GM19043 (cell line): ENCODE results near the gene SMG7.
A peak's percentile ranks its signal among the peaks of the same experiment; 100 is the strongest.

Experiments used
- ATAC-seq: cut with Tn5 transposase; IDR thresholded peaks from one replicate; pipeline ENCODE4 v1.9.1; 2021; ENCODE audit warnings: low read depth; ENCODE audit not compliant: unreplicated experiment

Gene SMG7

DNA sequence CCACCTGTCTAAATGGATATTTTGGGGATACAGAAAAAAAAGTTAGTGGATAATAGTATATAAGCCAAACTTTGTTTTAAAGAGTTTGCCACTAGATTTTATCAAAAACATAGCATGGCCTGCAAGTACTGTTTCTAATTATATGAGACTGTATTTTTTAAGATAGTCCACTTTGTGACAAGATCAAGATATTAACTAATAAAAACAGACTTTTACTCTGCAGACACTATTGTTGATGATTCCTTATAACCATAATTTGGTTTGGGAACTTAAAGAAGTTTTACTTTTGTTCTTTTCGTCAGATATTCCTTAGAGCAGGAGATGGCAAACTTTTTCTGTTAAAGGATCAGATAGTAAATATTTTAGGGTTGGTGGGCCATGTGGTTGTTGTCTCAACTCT, 36.4 kb downstream of the SMG7 start:
- no peak for ATAC-seq

DNA sequence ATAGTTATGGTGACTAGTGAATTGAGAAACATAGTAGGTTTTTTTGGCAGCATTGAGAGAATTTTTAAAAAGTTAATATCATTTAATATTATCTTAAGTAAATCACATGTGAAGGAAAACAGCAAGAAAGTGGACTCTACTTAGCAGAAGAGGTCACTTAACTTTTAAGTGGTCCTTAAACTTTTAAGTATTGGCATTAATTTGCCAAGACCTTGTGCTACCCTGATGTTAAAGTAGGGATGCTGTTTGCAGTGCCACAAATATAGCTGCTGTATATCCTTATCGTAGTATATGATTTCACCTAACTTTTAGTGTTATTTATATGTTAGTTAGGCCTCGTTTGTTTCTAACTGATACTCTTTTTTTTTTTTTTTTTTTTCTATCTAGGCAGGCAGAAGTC, 40.2 kb downstream of the SMG7 start:
- no peak for ATAC-seq

DNA sequence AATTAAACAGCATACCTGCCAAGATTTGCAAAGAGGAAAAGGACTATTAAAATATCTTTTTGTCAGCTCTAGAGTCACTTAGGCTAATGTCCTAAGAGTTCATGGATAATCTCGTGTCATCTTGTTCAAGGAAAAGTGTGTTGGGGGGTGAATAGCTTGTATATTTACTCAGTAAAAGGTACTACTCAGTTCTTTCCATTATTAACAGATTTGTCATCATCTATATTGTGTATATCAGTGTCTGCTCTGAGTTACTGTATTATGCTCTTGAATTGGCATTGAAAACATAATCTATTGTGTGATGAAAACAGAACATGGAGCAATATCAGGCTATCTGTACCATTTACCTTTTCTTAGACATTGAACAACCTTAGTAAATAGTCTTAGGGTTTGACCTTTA, 41.9 kb downstream of the SMG7 start:
- ATAC-seq = no peak

DNA sequence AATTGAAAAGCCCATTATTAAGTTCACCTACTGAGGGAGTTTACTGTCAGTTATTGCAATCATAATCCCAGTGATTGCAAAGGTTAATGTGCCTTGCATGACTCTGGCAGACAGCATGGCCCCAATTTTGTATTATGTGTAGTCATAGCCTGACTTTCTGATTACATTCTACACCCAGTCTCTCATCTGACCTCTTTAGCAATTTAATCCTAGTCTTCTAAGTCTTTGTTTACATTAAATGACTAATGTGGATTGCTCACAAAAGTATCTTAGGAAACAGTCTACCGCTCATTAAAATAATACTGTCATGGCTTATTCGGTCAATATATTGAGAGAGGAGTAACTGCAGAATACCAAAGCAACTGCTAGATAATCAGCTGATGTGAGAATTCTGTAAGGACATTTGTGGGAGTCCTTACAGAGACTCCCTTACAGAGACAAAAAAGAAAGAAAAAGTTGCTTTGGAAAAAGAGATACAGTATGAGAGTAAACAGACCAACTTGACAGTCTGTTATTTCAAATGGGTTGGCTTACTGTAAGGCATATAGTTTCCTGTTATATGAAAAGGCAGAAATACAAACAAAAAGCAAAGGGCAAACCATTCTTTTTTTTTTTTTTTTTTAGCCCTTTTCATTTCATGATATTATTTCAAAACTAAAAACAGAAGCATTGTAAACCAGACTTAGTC, 42.8 kb downstream of the SMG7 start:
- ATAC-seq = no peak

DNA sequence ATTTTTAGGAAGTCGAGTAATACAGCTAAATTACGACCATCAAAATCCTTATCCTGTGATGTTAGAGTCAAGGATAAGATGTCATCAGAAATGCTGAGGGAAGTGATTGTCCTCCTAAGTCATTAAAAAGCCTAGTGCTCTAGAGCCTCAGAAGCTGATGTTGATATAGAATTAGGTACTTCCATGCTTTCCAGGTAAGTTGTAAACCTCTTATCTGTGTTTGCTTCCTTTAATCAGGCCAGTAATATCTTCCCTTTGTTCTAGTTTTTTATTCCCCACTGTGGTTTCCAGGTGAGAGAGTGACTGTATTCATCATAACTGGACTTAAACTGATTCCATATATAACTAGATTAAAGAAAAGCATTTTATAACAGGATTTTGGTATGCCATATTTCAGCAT, 44.4 kb downstream of the SMG7 start:
- no peak for ATAC-seq

DNA sequence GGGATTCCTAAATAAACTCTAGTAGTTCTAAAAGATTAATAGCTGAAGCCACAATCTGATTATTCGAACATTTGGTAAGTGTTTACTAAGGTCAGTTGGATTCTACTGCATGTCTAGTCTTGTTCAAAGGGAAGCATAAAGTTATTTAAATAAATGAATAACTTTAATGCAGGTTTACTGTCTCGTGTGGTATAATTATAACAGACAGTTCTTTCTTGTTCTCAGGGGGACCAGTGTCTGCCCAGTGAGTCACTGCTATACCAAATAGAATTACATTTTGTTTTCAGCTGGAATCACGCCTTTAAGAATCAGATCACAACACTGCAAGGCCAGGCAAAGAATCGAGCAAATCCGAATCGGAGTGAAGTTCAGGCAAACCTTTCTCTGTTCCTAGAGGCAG, 45.1 kb downstream of the SMG7 start:
- no peak for ATAC-seq

DNA sequence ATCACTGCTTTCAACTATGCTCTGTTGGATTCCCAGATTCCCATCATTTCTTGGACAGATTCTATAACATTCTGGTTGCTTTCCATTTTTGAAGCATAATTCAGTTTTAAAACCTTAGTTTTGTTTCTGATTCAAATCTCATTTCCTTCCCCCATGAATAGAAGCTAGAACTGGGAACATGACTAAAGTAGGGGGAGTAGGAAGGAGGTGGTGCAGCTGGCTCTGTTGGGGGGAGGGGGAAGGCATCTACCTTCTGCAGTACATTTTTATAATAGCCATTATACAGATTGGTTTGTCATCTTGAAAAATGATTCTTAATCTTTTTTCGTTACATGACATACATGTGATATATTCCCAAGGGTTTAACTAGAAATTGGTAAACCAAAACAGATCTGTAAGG, 48.1 kb downstream of the SMG7 start:
- ATAC-seq = no peak

DNA sequence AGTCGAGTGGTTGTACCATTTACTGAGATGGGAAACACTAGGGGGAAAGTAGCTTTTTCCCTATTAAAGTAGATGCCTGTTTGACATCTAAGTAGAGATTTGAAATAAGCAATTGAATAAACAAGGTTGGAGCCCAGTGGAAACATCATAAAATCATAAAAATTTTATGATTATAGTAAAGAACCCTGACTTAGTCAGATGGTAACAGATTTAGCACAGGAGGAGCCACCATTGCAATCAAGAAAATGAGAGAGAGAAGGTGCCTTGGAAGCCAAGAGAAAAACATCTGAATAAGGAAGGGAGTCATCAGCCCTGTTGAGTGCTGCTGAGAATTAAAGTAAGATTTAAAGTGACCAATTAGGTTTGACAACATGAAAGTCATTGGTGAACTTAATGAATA, 49.8 kb downstream of the SMG7 start:
- no peak for ATAC-seq

DNA sequence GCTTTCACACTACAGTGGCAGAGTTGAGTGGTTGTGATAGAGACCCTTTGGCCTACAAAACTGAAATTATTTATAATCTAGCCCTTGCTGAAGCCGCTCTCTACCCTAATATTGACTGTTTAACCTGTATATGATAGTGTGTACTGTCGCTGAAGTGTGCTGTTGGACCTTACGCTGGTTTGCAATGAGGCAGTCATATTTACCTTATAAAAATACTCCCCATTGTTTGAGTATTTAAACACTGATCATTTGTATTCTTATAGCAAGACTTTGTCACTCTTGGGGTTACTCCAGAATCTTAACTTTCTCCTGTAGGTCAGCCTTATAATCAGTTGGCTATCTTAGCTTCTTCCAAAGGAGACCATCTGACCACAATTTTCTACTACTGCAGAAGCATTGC, 56.3 kb downstream of the SMG7 start:
- ATAC-seq = no peak

DNA sequence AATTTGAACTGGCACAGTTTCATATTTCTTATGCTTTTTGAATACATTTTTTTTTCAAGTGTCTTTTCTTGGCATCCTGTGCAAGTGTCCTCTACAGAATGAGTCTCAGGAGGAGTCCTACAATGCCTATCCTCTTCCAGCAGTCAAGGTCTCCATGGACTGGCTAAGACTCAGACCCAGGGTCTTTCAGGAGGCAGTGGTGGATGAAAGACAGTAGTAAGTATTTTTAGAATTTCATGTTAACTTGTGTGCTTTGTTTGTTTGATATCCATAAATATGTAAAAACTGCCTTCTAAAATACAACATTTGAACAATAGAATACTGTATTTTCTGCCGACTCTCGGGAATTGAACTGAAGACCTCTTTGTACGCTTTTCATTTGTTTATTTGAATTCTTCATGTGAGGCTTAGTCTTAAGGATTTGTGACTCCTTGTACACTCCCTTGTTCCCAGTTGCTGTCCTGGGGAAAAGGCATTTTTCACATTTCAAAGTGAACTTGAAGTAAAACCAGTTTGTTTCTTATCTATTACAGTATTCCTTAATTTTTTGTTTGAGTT, 61.4 kb downstream of the SMG7 start:
- no peak for ATAC-seq

DNA sequence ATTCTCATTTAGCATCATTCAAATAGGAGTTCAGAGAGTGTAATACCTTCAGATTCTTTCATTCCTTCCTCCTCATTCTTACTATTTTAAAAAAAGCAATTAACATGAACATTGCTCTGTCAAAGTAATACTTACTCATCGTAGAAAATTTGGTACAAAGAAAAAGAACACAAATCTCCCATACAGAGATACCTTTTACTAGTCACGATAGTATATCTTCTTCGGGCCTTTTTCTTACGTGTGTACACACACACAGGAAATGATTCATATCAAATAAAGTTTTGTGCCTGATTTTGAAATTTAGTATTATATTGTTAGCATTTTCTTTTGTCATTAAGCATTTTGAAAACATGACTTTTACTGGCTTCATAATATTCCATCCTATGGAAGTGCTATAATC, 65.1 kb downstream of the SMG7 start:
- no peak for ATAC-seq

DNA sequence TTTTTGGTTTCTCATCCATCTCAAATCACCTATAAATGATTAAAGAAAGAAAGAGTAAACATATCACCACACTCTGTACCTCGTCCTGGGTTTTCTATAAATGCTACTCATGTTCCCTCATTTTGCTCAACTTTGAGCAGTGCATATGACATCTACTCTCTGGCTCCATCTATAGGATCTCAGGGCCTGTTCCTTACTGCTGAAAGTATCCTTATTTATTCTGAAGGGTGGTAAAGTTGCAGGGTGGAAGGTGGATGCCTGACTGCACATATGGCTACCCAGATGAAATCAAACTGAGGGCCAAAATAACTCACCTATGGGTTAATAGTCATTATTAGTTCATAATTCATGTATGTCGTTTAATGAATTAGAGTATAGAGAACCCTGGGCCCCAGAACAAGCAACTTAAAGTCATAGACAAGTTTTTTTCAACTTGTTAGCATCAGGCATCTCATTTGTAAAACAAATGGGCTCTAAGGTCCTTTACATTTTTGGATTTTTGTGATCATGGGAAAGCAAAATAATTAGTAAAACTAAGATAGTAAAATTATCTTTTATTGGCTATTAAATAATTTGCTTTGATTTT, 71.4 kb downstream of the SMG7 start:
- ATAC-seq = peak; percentile 72

DNA sequence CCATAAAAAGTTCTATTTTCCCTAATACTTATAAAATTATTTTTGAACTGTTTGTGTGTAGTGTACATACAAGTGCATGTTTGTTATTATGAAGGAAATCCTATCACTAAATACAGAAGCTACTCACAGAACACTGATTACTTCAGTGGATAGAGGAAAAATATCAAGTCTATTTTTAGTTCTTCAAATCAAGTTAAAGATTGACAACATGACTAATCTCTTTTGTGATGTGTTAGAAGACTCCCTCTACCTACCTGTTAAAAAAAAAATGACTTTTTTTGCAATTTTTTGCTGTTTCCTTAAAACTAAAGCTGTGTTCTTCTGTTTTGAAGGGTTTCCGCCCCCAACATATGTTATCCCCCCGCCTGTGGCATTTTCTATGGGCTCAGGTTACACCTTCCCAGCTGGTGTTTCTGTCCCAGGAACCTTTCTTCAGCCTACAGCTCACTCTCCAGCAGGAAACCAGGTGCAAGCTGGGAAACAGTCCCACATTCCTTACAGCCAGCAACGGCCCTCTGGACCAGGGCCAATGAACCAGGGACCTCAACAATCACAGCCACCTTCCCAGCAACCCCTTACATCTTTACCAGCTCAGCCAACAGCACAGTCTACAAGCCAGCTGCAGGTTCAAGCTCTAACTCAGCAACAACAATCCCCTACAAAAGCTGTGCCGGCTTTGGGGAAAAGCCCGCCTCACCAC, 72.4 kb downstream of the SMG7 start:
- no peak for ATAC-seq

DNA sequence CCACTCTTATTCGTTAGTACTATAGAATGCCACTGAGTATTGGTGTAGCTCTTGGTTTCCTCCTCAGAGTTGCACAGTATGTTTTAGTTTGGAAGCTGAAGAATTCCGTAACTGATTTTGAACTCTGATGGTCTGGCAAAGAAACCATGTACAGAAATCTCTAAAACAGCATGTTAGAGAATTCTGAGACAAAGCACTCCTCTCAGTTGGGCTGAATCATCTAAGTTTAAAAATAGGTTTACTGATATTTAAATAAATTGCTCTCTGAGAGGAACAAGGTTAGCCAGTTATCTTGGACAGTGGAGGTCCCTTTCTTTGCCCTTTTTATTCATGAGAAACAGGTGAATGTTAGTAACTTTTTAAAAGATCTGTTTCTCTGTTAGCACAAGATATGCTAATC, 74.1 kb downstream of the SMG7 start:
- no peak for ATAC-seq

DNA sequence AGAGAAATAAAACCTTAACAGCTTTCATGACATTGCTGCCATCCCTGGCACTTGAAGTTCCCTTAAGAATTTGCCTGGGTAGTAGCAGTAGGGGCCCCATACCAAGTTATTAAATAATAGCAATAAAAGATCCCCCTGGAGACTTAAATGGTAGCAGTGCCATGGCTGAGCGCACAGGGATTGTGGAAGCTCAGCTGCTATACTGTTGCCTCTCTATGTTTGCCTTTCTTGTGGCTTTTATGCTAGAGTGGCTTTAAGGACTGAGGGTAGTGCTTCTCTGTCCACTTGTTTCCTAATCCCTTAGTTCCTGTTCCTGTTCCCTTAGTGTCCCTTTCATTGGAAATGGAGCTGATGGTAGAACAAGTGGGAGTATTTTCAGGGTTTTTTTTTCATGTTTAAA, 75.8 kb downstream of the SMG7 start:
- ATAC-seq = no peak

DNA sequence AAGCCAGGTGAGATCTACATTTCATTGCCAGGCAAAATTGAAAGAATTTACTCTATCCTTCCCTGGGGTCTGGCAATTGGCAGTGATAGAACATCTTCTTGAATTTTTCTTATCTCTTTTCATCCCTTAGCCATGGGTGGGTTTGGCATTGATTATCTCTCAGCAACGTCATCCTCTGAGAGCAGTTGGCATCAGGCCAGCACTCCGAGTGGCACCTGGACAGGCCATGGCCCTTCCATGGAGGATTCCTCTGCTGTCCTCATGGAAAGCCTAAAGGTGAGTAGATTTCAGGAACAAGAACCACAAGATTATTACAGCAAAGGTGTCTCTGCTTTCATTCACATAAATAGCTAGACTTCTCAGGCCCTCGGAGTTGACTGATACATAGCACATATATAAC, 78.6 kb downstream of the SMG7 start:
- no peak for ATAC-seq

DNA sequence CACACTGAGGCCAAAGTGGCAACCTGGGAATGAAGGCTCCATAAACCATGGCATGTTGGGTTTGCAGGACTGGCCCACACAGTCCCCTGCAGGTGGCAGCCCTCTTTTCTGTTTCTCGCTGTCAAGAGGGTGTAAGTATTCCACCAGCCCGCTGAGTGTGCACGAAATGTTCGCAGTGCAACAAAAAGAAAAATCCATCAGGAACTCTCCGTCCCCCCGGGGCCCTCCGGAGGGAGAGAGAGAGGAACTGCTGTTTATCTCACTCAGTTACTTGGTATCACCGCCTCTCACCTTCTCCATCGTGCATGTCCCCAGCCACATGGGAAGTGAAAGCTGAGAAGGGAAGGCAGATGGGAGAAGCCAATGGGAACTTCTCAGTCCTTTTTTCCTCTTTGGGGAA, 79.6 kb downstream of the SMG7 start:
- ATAC-seq = no peak

DNA sequence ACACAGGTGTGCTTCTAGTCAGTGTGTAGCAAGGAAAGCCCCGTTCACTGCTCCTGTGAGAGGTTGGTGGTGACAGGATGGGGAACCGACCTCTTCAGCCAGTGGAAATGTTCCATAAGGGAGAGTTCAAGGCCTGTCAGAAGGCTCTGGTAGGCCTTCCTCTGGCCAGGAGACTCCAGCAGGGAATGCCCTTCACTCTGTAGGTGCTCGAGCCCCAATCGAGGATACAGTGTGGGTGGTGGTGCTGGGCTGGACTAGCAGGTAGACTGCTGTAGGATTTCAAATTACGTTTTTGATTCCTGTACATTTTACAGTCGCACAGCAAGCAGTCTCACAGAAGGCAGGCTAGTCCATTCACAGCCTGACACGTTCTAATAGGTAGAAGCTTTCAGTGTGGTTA, 80.1 kb downstream of the SMG7 start:
- ATAC-seq = no peak

DNA sequence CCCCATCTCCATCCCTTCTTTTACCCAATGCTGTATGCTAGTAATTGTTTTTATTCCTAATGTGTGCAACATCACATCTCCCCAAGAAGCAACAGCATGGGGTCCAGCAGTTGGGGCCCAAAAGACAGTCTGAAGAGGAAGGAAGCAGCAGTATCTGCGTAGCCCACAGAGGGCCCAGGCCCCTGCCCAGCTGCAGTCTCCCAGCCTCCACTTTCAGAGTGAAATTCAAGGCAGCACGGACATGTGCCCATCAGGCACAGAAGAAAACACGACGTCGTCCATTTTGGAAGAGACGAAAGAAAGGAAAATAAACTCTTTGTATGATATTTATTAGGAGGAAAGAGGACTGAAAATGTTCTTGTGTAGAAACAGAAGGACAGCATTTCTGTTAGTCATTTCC, 80.6 kb downstream of the SMG7 start:
- ATAC-seq = no peak

DNA sequence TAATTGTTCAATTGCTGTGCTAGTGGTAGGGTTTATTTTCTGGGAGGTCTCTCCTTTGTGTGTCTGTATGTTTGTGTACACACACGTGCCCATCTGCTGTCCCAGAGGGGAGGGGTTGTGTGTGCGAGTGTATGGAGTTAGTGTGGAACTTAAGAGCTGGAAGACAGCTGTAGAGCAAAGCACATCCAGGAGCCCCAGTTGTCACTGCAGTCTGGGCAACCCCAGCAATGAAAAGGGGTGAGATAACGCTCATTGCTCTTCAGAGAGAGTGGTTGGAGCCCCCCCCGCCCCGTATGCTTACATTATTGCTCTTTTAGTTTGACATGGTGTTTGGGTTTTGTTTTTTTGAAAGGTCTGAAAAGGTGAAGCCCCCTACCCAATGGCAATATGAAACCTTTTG, 81.0 kb downstream of the SMG7 start:
- no peak for ATAC-seq

DNA sequence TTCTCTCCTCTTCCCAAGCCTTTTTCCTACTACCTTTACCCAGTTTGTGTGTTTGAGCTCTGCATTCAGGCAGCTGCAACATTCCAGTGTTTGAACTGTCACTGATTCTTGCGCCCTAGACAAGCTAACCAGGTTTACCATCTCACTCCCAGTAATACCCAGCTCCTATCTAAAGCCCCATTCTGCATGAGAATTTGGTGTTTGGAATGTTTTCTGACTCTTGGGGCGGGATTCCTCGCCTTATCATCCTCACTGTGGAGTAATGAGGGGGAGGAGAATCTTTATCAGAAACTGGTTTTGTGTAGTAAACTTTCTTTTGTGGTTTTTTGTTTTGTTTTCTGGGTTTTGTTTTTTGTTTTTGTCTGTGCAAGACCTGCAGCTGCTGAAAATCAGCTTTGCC, 81.5 kb downstream of the SMG7 start:
- ATAC-seq = no peak

DNA sequence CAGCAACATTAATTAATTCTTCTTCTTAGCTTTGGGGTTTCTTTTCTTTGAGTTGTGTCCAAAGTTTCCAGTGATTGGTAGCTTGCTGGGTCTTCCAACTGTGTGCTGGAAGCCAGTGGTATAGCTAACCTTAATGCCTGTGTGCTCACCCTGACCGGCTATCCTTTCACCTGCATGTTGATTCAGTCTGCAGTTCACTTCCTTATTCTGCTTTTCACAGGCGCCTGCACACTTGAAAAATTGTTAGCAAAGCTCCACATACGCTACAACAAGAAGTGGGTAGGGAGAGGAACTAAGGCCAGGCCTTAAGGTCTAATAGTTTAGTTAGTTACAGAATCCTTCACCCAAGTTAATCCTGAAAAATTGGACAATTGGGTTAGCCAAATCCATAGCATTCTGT, 82.3 kb downstream of the SMG7 start:
- ATAC-seq = no peak
